GM11168 (cell line): ENCODE data around the gene CHST4.
"Not testable (repeated sequence)": the region's sequence is repeated elsewhere in the genome, so short reads cannot be mapped to it uniquely, and the experiment has no call there.

ENCODE experiments used
- in situ Hi-C: fragments of 300-500 bp; cut with MboI; formaldehyde crosslinking; loops from one replicate; pipeline ENCODE4 v1.12.0; 2022; ENCODE audit warnings: low sequenced_read_pairs; ENCODE audit not compliant: unreplicated experiment

CHST4 gene

DNA sequence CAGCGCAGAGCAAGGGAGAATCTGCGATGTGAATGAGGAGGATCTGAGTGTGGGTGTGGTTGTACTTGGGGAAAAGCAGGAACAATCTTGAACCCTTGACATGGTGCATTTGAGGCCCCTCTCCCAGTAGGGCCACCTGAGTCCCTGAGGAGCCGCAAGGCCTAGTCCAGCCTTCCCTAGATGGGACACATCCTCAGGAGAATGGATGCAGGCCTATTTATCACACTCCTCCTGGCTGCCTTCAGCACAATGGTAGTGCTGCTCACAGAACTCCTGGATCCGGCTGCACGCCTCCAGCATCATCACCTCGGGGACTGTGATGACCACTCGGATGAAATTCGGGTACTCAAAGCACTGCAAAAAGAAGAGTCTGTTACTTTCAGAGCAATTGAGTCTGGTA is 41.7 kb downstream of the CHST4 start:
- in situ Hi-C loops, result no loop called here

DNA sequence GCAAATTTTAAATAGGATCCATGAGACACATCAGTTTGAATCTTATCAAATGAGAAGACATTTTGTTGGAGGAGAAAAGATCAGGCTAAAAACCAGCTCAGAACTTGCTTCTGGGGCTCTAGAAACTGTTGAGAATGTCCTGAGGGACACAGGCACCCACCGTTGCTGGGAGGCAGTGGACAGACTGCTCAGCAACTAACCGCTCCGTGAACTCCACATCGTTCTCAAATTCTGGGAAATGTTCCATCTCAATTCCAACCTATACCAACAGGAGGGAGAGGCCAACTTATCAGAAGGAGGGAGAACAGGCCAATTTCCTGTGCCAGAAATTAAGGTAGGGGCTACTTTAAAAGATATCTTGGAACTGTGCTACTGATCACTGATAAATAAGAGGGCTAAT is 42.3 kb downstream of the CHST4 start:
- in situ Hi-C loops, result no loop called here

DNA sequence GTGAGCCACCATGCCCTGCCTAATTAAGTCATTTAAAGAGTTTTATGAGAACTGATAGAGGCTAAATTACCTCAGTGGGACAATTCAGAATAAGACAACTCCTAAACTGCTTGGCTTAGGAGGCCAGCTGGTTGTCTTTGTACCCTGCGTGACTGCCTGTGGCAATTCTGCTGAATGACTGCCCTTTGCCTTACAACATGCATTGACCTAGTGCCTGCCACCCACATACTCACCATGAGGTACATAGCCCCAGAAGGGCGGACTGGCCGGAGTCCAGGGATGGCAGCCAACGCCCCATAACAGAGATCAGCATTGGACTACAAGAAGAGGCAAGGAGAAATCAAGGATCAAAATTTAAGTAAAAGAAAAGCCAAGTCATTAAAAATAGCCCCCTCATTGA is 43.4 kb downstream of the CHST4 start:
- in situ Hi-C loops, result no loop called here

DNA sequence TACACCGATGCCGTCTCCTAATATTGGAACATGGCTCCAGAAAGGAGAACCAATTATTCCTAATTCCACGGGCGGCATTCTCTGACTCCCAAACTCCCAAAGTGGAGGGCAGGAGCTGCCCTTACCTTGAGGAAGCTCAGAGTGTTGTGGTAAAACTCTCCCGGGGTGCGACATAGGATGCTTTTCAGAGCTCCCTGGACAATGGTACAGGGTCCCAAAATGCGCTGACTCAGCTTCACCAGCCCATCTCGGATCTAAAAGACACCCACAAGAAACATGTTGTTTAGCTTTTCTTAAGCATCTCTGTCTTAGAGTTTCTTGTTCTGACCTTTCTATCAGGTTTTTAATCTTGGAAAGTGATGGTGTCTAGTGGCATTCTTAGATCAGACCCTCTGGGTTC is 43.9 kb downstream of the CHST4 start:
- in situ Hi-C loops, result no loop called here

DNA sequence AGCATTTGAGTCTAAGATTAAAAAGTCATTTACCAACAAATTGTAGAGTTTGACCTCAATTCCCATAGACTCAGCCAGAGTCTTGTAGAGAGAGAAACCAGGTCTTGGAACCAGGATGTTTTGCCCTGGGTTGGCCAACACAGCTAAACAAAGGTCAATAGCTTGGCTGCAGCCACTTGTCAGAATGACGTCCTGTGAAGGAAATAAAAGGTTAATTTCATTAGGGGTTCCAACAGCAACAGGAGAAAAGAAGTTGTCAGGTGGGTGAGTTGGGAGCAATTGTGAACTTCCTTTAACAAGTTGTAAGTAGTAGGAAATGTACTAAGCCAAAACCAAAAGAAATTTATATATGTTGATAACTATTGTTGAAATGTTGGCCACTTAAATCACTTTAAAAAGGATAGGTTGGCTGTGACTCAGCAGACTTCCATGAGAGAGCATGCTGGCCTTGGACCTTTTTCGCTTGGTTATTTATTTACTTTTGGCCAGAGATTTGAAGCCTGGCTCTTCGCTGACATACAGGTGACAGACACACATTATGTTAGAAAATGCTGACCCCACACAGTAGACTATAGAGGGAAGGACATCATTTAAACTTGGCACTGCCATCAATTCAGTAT is 46.4 kb downstream of the CHST4 start:
- in situ Hi-C loops, result no loop called here

DNA sequence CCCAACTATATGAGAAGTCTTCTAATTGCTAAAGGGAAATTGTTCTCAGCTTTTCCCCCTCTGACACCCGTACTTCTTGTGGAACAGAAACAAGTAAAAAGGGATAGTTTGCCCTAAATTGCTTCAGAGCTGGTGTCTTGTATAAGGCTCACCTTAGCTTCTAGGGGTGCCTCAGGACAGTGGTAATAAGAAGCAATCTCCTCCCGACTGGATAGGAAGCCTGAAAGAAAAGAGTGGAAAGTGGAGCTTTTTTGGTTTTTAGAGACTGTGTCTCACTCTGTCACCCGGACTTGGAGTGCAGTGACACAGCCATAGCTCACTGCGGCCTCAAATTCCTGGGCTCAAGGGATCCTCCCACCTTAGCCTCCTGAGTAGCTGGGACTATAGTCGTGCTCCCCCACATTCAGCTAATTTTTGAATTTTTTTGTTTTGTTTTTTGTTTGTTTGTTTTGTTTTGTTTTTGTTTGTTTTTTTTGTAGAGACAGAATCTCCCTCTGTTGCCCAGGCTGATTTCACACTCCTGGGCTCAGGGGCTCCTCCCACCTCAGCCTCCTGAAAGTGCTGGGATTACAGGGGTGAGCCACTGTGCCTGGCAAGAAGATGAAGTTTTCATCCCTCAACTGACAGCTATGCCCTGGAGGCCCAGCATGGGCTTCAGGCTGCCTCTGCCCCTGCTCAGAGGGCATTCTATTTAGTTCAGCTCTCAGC is 47.3 kb downstream of the CHST4 start:
- in situ Hi-C loops, result no loop called here

DNA sequence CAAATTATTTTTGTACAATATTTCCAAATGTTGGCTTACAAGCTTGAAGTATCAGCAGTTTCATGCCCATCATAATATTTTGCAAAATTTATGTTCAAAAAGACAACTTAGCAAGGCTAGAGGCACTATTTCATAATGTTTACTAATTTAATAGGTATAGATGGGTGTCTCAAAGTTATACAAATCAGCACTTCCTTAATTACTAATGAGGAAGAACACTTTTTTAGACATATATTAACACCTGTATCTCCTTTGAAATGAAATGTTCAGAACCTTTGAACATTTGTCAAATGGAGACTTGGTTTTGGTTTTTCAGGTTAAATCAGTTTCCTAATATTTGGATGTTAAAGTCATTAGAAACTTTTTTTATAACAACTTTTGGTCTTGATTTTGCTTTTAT is 48.5 kb downstream of the CHST4 start:
- in situ Hi-C loops, result no loop called here

DNA sequence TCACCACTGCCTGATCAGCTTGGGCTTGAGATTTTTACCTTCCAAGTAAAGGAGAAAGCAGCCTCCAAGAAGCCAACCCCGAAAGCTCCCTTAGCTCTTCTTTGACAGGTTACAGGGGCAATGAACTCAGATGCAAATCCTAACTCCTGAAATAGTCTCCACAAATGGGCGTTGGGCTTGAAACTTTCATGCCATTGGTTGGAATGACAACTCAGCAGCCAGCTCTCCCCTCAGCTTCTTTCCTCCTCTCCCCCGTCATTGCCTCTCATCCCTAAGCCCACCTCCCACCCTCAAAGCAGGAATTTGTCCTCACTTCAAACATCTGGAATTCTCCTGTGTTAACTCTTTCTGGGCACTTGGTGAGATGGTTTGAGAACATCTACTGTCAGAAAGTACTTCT is 50.7 kb downstream of the CHST4 start, which contains the start of gene TAT:
TSS of gene TAT (minus strand) at position 122 of the 400 bp plus-strand sequence. CDS start 677 bp downstream, outside the sequence.
- in situ Hi-C loops, result no loop called here

DNA sequence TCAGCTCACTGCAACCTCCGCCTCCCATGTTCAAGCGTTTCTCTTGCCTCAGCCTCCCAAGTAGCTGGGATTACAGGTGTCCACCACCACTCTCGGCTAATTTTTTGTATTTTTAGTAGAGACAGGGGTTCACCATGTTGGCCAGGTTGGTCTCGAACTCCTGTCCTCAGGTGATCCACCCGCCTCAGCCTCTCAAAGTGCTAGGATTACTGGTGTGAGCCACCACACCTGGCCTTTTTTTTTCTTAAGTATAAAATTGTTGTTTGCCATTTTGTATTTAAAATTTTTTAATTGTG is 56.3 kb downstream of the CHST4 start:
- in situ Hi-C loops, result not testable (repeated sequence)

DNA sequence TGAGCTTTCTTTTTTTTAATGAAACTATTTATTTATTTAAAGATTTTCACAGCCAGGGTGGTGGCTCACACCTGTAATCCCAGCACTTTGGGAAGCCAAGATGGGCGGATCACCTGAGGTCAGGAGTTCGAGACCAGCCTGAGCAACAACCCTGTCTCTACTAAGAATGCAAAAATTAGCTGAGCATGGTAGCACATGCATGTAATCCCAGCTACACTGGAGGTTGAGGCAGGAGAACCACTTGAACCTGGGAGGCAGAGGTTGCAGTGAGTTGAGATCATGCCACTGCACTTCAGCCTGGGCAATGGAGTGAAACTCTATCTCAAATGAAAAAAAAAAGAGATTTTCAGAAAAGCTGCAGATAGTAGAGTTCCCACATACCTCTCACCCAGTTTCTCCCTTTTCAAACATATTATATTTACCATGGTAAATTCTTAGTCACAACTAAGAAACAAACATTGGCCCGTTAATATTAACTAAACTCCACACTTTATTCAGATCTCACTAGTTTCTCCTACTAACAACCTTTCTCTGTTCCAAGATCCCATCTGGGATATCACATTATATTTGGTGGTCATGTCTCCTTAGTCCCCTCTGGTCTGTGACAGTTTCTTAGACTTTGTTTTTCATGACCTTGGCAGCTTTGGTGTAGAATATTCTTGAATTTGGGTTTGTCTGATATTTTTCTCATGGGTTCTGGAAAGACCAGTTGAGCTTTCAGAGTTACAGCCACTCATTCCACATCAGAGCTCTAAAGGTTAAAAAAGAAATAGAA is 58.5 kb downstream of the CHST4 start:
- in situ Hi-C loops, result no loop called here

DNA sequence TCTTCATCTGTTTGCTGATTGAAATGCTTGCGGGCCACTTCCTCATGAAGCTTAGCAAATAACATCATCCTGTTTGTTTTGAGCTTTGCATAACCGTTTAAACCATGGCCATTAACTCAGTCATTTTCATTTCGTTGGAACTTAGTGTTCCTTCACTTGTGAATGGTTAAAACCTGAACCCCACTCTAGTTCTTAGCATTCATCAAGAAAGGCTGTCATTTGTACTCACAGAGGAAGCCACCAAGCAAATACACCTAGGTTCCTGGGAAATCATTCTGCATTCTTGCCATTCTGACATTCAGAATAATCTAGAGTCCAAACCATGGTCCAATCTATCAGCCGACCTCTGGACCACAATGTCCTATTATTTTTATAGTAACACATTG is 59.1 kb downstream of the CHST4 start:
- in situ Hi-C loops, result no loop called here
